ENCODE data around the gene BORCS8. TPM values are rescaled to one million over a fixed set of nuclear protein-coding genes. Genes with fewer than 3 reads are reported as not detected.

BORCS8 gene
- total and polyA plus RNA-seq, 2 donors (not counting 3 experiments of a cell fraction or from before 2014, with no cell fraction given), result 37.4 to 45.8 TPM

DNA sequence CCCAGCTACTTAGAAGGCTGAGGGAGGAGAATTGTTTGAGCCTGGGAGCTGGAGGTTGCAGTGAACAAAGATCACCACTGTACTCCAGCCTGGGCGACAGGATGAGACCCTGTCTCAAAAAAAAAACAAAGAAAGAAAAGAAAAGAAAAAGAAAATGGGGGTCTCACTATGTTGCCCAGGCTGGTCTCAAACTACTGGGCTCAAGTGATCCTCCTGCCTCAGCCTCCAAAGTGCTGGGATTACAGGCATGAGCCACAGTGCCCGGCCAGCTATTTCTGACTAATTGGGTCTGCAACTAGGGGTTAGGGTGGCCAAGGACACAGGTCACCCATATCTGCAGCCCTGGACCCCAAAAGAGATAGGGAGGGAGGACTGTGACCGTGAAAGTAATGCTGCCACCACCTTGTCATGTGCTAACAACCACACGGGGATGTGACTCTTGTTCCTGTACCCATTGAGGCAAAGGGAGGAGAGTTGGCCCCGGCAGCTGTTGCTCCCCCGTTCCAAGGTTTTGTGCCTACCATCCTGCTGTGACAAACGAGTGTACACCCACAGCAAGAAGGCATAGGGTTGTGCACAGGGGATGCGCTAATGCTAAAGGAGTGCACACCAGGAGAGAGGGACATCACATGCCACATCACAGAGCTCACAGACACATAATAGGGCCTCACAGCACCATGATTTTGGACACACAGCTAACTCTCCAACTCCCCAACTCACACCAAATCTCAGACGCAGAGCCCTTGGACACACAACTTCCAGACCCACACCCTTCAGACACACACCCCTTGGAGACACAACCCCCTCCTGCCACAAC lies 22.5 kb downstream of the BORCS8 start:
- ChIA-PET POLR2A (no interaction called here), CTCF (interaction anchor here (0.6 to 2.3 kb wide), 2 partner anchors 15 to 23 kb away, joined by 3 to 8 read pairs; no protein-coding TSS in a partner anchor)
- no peak overlapping the region for H3K9ac ChIP-seq (replicated peaks; ENCODE audit: extremely low read depth, insufficient read depth, low read length)
- intact Hi-C loops (cut with micrococcal nuclease), result no loop called here
- no peak overlapping the region for H3K4me3 ChIP-seq (replicated peaks in 1 of 3; ENCODE audit: insufficient read depth in 1 of 3, low read depth in 1 of 3, low read length in 3 of 3)
- H3K27me3 ChIP-seq (ENCODE audit: control insufficient read depth in 2 of 2, insufficient read depth in 2 of 2, low read length in 2 of 2), result no peaks in the 10 kb centered on the region
- no peak for FAIRE-seq
- no peak overlapping the region for H3K27ac ChIP-seq (ENCODE audit: insufficient read depth, low read depth, low read length)
- H3K4me2 ChIP-seq (ENCODE audit: insufficient read depth, low read length), result peak overlapping the region; percentile 30
- no peaks in the 10 kb centered on the region for H4K20me1 ChIP-seq (replicated peaks; ENCODE audit: control insufficient read depth, extremely low read depth, insufficient read depth, low read length)
- H3K9me1 ChIP-seq (replicated peaks; ENCODE audit: control insufficient read depth, extremely low read depth, insufficient read depth, low read length), result no peaks in the 10 kb centered on the region
- BruUV-seq (replicated peaks), result no TSS peak
- H3K4me1 ChIP-seq (ENCODE audit: control insufficient read depth, extremely low read depth, insufficient read depth, low read length), result peaks cover 5% of the 10 kb centered on the region
- DNase-seq (ENCODE audit: low read depth, low spot score), result no peak
- H3K9me3 ChIP-seq (replicated peaks; ENCODE audit: control insufficient read depth, insufficient read depth, low read length), result no peaks in the 10 kb centered on the region
- no peak overlapping the region for H2AFZ ChIP-seq (ENCODE audit: low read depth, low read length)
- H3K79me2 ChIP-seq (ENCODE audit: control insufficient read depth, insufficient read depth, low read length), result no peaks in the 10 kb centered on the region
- H3K36me3 ChIP-seq (ENCODE audit: control insufficient read depth in 2 of 2, extremely low read depth in 1 of 2, insufficient read depth in 2 of 2, low read length in 2 of 2), result no peaks in the 10 kb centered on the region
- dilution Hi-C loops (cut with MboI; ENCODE audit: extremely low pct_ligation_motif_present, low sequenced_read_pairs), result no loop called here
- TF ChIP-seq, protein P1, sequence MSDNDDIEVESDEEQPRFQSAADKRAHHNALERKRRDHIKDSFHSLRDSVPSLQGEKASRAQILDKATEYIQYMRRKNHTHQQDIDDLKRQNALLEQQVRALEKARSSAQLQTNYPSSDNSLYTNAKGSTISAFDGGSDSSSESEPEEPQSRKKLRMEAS (IDR thresholded peaks at IDR 0.05; ENCODE audit: insufficient read depth, insufficient read length), result no peak
- TF ChIP-seq POLR2AphosphoS5 (IDR thresholded peaks at IDR 0.05; ENCODE audit: insufficient read depth, low read depth, low read length) (no peak), POLR2A (IDR thresholded peaks at IDR 0.05; ENCODE audit: low read depth, low read length) (no peak), FOS (IDR thresholded peaks at IDR 0.05; ENCODE audit: borderline replicate concordance, insufficient read depth, low read length) (no peak)

DNA sequence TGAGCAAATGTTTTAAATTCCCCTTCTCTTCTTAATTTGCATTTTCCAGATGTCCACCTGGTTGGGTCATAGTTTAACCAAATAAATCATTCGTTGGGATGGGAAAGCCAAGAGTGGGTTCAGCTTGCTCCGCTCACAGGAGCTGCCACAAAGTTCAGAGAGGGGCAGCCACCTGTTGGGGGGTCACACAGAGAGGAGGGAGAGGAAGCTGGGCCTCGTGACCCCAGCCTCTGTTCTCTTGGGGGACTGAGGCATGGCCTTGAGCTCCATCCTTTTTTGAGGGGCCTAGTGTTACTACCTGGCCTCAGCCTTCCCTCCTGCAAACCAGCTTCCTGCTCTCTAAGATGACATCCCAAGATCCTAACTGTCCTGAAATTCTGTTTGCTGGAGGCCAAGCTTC lies 24.3 kb downstream of the BORCS8 start:
- H4K20me1 ChIP-seq (replicated peaks; ENCODE audit: control insufficient read depth, extremely low read depth, insufficient read depth, low read length), result no peaks in the 10 kb centered on the region
- no peak overlapping the region for H3K4me2 ChIP-seq (ENCODE audit: insufficient read depth, low read length)
- no peak overlapping the region for H3K4me3 ChIP-seq (replicated peaks in 1 of 3; ENCODE audit: insufficient read depth in 1 of 3, low read depth in 1 of 3, low read length in 3 of 3)
- no TSS peak for BruUV-seq (replicated peaks)
- H3K27ac ChIP-seq (ENCODE audit: insufficient read depth, low read depth, low read length), result no peak overlapping the region
- H3K36me3 ChIP-seq (ENCODE audit: control insufficient read depth in 2 of 2, extremely low read depth in 1 of 2, insufficient read depth in 2 of 2, low read length in 2 of 2), result no peaks in the 10 kb centered on the region
- FAIRE-seq (no peak), DNase-seq (ENCODE audit: low read depth, low spot score) (no peak)
- POLR2A ChIA-PET, result interaction anchor here (0.9 kb wide), 1 partner anchor 25 kb away, joined by 5 read pairs; no protein-coding TSS in a partner anchor
- H3K9ac ChIP-seq (replicated peaks; ENCODE audit: extremely low read depth, insufficient read depth, low read length), result no peak overlapping the region
- H3K9me1 ChIP-seq (replicated peaks; ENCODE audit: control insufficient read depth, extremely low read depth, insufficient read depth, low read length), result no peaks in the 10 kb centered on the region
- no peaks in the 10 kb centered on the region for H3K27me3 ChIP-seq (ENCODE audit: control insufficient read depth in 2 of 2, insufficient read depth in 2 of 2, low read length in 2 of 2)
- no peaks in the 10 kb centered on the region for H3K9me3 ChIP-seq (replicated peaks; ENCODE audit: control insufficient read depth, insufficient read depth, low read length)
- H2AFZ ChIP-seq (ENCODE audit: low read depth, low read length), result no peak overlapping the region
- no peaks in the 10 kb centered on the region for H3K79me2 ChIP-seq (ENCODE audit: control insufficient read depth, insufficient read depth, low read length)
- peaks cover 5% of the 10 kb centered on the region for H3K4me1 ChIP-seq (ENCODE audit: control insufficient read depth, extremely low read depth, insufficient read depth, low read length)
- dilution Hi-C loops (cut with MboI; ENCODE audit: extremely low pct_ligation_motif_present, low sequenced_read_pairs) (no loop called here), intact Hi-C loops (cut with micrococcal nuclease) (no loop called here)
- TF ChIP-seq, protein P2, sequence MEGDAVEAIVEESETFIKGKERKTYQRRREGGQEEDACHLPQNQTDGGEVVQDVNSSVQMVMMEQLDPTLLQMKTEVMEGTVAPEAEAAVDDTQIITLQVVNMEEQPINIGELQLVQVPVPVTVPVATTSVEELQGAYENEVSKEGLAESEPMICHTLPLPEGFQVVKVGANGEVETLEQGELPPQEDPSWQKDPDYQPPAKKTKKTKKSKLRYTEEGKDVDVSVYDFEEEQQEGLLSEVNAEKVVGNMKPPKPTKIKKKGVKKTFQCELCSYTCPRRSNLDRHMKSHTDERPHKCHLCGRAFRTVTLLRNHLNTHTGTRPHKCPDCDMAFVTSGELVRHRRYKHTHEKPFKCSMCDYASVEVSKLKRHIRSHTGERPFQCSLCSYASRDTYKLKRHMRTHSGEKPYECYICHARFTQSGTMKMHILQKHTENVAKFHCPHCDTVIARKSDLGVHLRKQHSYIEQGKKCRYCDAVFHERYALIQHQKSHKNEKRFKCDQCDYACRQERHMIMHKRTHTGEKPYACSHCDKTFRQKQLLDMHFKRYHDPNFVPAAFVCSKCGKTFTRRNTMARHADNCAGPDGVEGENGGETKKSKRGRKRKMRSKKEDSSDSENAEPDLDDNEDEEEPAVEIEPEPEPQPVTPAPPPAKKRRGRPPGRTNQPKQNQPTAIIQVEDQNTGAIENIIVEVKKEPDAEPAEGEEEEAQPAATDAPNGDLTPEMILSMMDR (IDR thresholded peaks at IDR 0.05; ENCODE audit: extremely low read depth in 1 of 2, insufficient read depth in 1 of 2, low read depth in 1 of 2, low read length in 2 of 2), result no peak
- CTCF ChIA-PET, result interaction anchor here (1.3 to 1.4 kb wide), 2 partner anchors 9 to 11 kb away, joined by 3 to 4 read pairs; no protein-coding TSS in a partner anchor
